NCI-H1930 (cell line): ENCODE data around the gene RBBP4.
"Not testable (repeated sequence)": the region's sequence is repeated elsewhere in the genome, so short reads cannot be mapped to it uniquely, and the experiment has no call there.

Experiments
- DNase-seq, 2 experiments: peaks; one replicate each; lab custom pipeline; 2025; lab: John Stamatoyannopoulos, UW

RBBP4 gene

DNA sequence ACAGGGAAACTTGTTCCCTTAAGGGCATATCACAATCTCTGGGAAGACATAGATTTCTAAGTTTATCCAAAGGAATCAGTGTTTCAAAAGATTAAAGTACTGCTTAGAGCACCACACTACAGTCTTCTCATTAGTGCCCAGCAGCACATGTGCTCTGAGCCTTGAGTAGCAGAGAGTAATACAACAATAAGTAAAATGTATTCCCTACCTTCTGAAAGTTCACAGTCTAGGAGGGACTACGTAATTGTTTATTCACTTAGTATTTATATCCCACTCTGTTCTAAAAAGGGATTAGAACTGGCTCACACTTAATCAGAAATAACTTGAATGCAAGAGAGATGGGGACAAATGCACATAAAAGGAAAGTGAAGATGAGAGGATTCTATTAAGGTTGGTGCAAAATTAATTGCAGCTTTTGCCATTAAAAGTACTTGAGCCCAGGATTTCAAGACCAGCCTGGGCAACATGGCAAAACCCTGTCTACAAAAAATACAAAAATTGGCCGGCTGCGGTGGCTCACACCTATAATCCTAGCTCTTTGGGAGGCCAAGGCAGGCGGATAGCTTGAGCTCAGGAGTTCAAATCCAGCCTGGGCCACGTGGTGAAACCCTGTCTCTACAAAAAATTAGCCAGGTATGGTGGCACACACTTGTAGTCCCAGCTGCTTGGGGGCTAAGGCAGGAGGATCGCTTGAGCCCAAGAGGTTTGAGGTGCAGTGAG is 42.6 kb downstream of the RBBP4 start:
- no peak for DNase-seq

GRCh38 chr1:32695098-32695904 is 44.3 kb downstream of the RBBP4 start:
- DNase-seq, result no peak

DNA sequence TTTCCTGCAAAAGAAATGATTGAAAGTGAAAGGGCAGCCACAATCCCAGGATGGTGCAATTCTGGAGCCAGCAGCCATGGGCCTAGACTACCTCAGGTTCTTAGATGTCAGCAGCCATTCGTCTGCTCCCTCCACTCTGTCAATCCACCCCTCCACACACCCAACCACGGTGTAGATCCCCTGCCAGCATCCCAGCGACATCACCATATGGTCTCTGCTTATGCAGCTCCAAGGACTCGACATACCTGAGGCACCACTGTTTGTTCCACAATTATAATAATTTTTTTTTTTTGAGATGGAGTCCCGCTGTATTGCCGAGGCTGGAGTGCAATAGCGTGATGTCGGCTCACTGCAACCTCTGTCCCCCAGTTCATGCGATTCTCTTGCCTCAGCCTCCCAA is 45.0 kb downstream of the RBBP4 start:
- DNase-seq, result no peak

GRCh38 chr1:32696996-32697395 is 46.0 kb downstream of the RBBP4 start:
- not testable (repeated sequence) for DNase-seq

- no peak for DNase-seq
These were observed 50.5 kb downstream of the RBBP4 start for GRCh38 chr1:32701421-32701911.

DNA sequence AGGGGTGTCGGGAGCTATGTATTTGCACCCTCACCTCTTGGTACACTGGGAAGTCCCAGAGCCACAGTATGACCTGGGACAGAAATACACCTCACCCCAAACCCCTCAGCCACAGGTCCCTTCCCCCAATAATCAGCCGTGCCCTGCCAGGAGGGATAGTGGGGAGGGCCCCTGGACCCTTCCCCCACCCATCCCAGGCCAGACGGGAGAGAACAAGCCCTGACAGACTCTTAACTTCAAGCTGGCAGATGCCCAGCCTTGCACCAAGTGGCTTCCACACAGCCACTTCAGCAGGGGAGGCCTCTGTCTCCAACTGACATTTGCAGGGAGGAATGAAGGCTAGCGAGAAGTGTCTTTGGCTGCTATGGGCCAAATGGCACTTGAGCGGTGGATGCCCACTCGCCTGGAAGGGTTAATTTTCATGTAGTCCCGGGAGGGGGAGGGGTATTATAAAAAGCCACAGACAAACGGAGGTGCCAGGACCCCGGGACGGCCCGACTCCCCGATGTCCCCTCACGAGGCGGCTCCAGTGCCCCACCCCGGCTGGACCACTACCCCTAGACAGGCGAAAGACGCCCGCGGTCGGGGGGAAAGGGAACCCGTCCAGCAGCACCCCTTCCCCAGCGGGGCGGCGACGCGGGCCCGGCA is 51.1 kb downstream of the RBBP4 start:
- DNase-seq, result no peak

DNA sequence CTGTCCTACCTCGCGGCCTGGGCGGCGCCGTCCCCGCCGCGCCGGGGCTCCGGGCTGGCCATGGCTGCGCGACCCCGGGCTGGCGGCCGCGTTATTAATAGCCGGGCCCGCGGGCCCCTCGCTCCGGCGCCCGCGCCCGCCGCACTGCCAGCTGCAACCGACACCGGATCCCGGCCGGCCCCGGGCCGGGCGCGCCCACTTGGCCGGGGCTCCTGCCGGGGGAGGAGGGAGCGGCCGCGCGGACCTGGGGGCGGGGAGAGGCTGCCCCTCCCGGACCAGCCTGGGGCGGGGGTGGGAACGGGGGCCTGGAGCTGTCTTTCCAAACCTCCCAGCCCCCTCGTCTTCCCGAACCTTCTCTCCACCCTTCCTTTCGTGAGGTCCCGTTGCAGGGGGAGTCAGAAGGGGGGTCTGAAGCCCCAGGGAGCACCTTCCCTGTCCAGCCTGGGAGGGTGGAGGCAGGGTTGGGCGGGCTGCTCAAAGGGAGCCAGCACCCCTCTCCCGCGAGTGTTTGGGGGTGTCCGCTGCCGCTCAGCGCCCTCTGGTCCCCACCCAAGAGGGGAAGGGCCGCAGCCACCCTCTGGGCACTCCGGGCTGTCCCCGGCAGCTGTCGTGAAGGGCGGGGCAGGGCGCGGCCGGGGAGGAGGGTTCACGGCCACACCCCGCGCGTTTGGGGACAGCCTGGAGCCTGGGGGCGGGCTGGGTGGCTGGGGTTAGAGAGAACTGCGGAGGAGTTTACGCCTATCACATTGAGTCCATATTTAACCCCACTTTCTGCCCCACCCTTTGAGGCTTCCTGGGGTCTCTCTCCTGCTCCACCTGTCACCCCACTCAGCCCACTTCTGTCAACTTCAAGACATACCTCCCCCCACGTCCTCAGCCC is 51.8 kb downstream of the RBBP4 start, which contains the start of gene SYNC:
SYNC (minus strand) TSS at position 172 of the 880 bp plus-strand sequence; CDS start at position 62, 110 bp downstream.
- no peak for DNase-seq

GRCh38 chr1:32703479-32704291 is 52.7 kb downstream of the RBBP4 start:
- no peak for DNase-seq

DNA sequence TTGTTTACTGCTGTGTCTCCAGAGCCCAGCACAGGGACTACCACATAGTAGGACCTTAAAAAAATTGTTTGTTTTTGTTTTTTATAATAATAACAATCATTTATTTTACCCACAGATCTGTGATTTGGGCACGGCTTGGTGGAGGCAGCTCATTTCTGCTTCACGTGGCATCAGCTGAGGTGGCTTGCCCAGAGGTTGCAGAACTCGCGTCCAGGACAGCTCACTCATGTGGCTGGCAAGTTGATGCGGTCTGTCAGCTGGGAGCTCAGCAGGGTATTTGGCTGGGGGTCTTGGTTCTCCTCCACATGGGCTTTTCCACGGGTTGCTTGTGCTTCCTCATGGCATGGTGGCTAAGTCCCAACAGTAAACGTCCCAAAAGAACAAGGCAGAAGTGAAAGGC is 54.5 kb downstream of the RBBP4 start:
- DNase-seq, result no peak

GRCh38 chr1:32706491-32706890 is 55.5 kb downstream of the RBBP4 start:
- no peak for DNase-seq

GRCh38 chr1:32709075-32709474 is 58.1 kb downstream of the RBBP4 start:
- no peak for DNase-seq

DNA sequence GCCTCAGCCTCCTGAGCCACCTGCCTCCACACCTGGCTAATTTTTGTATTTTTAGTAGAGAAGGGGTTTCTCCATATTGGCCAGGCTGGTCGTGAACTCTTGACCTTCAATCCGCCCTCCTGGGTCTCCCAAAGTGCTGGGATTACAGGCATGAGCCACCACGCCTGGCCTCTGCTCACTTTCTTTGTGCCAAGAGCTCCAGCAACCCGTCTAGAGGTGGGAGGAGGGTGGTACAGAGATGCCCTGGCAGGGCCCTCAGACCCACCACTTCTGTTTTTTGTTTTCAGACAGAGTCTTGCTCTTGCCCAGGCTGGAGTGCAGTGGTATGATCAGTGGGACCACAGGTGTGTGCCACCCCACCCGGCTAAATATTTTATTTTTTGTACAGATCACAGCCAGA is 58.5 kb downstream of the RBBP4 start:
- no peak for DNase-seq

DNA sequence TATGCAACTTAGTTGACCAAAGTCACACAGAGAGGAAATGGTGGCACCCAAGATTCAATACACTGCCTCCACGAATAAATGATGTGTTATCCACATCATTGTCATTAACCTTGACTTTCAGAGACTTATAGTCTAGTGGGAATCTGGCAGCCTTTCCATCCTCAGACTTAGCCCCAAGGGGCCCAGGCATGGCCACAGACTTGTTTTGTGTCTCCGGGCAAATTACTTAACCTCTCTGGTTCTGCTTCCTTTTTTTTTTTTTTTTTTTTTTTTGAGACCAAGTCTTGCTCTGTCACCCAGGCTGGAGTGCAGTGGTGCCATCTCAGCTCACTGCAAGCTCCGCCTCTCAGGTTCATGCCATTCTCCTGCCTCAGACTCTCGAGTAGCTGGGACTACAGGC is 60.2 kb downstream of the RBBP4 start:
- not testable (repeated sequence) for DNase-seq

DNA sequence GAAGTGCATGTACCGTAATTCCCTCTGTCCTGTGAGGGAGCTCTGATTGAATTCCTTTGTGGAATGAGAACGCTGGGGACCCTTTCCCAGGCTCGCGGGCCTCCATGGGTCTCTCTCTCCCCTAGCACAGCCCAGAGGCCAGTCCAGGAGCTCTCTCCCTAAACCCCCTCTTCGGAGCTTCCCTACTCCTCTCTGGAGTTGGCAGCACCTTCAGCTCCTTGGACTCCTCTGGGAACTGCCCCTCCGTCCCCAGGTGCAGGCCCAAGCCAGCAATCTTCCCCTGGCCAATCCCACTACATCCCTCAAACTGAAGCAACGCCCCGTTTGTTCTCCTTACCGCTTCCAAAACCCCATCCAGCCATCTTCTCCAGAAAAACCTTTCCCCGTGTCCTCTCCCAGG is 62.1 kb downstream of the RBBP4 start:
- no peak for DNase-seq

DNA sequence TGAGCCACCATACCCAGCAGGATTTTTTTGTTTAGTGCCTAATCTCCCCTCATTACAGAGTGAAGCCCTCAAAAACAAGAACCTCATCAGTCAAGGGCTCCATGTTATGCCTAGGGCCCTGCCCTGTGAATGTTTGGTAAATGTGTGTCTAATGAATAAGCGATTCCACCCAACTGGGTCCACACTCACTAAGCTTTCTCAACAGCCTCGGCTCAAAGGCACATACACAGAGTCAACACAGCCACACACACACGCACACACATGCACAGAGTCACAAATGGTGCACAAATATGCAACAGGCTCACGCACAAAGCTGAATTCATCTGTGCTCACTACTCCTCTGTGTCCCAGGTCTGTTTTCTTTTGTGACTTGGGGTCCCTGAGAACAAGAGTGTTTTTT is 63.3 kb downstream of the RBBP4 start:
- no peak for DNase-seq

- DNase-seq, result no peak
These were observed 64.9 kb downstream of the RBBP4 start for GRCh38 chr1:32715901-32716311.

- peak; percentile 79 to 80 for DNase-seq
These were observed 65.5 kb downstream of the RBBP4 start for GRCh38 chr1:32716312-32717148.

DNA sequence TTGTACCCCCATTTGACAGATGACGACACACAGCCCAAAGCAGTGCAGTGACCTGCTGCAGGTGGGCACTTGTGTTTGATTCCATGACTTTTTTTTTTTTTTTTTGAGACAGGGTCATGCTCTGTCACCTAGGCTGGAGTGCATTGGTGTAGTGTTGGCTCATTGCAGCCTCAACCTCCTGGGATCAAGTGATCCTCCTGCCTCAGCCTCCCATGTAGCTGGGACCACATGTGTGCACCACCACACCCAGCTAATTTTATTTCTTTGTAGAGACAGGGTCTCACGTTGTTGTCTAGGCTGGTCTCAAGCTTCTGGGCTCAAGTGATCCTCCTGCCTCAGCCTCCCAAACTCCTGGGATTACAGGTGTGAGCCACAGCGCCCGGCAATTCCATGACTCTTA is 66.5 kb downstream of the RBBP4 start:
- DNase-seq, result no peak

GRCh38 chr1:32718036-32718435 is 67.0 kb downstream of the RBBP4 start:
- no peak for DNase-seq

- no peak for DNase-seq
These were observed 67.5 kb downstream of the RBBP4 start for GRCh38 chr1:32718527-32718926.
